GM21786 (cell line): Measurements from ENCODE around the gene KRTAP12-2.
"Not testable (repeated sequence)": the region's sequence is repeated elsewhere in the genome, so short reads cannot be mapped to it uniquely, and the experiment has no call there.

ENCODE experiments used
- ATAC-seq: cut with Tn5 transposase; IDR thresholded peaks from one replicate; pipeline ENCODE4 v1.9.1; 2021; ENCODE audit not compliant: unreplicated experiment

Gene KRTAP12-2

GRCh38 chr21:44702973-44703730, 36.4 kb upstream of the KRTAP12-2 start:
- ATAC-seq, result no peak

DNA sequence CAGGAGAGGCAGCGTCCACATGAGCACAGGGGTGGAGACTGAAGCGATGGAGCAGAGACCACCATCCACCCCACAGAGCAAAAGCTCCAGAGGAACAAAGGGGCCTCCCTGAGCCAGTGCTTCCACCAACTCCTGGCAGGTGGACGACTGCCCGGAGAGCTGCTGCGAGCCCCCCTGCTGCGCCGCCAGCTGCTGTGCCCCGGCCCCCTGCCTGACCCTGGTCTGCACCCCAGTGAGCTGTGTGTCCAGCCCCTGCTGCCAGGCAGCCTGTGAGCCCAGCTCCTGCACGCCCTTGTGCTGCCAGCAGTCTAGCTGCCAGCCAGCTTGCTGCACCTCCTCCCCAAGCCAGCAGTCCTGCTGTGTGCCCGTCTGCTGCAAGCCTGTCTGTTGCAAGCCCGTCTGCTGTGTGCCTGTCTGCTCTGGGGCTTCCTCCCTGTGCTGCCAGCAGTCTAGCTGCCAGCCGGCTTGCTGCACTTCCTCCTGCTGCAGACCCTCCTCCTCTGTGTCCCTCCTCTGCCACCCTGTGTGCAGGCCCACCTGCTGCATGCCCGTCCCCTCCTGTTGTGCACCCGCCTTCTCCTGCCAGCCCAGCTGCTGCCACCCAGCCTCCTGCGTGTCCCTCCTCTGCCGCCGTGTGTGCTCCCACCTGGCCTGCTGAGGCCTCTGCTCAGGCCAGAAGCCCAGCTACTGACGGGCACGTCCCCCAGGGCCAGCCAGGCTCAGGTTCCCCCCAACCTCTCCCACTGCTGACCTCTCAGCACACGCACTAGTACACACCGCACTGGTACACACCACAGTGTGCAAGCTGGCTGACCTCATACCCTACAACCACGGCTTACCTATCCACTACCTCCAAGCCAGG, 35.6 kb upstream of the KRTAP12-2 start:
- no peak for ATAC-seq

GRCh38 chr21:44701541-44701940, 34.8 kb upstream of the KRTAP12-2 start:
- ATAC-seq, result no peak

DNA sequence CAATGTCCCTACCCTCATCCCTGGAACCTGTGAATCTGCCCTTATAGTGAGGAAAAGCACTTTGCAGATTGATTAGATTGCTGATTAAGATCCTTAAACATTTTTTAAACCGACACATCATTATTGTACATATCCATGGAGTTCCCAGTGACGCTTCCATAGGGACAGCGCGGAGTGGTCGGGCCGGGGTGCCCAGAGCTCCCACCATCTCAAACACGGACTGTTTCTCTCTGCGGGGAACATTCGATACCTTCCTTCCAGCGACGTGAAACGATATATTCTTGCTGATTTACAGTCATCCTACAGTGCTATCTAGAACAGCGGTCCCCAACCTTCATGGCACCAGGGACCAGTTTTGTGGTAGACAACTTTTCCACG, 34.3 kb upstream of the KRTAP12-2 start:
- no peak for ATAC-seq

- ATAC-seq, result no peak
These were observed 33.6 kb upstream of the KRTAP12-2 start for GRCh38 chr21:44700101-44701022.

DNA sequence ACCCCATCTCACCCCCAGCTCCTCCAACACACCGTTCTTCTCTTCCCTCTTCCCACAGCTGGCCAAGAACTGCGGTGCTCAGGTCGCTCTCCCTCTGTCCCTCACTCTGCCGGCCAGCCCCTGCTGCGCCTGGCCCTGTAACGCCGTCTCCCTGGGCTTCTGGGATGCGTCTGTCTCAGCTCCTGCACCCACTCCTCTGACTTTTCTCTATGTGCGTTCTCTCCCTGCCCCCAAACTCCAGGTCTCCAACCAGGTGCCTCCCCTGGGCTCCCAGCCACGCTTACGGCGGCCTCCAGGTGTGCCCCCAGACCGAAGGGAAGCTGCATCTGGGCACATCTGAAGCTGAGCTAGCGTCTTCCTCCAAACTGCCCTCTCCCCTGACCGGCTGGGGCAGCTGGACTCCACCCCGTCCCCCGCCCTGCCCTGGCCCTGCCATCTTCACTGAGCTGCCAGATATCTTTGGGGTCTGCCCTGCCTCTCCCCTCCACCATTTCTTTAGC, 32.8 kb upstream of the KRTAP12-2 start:
- ATAC-seq, result no peak

DNA sequence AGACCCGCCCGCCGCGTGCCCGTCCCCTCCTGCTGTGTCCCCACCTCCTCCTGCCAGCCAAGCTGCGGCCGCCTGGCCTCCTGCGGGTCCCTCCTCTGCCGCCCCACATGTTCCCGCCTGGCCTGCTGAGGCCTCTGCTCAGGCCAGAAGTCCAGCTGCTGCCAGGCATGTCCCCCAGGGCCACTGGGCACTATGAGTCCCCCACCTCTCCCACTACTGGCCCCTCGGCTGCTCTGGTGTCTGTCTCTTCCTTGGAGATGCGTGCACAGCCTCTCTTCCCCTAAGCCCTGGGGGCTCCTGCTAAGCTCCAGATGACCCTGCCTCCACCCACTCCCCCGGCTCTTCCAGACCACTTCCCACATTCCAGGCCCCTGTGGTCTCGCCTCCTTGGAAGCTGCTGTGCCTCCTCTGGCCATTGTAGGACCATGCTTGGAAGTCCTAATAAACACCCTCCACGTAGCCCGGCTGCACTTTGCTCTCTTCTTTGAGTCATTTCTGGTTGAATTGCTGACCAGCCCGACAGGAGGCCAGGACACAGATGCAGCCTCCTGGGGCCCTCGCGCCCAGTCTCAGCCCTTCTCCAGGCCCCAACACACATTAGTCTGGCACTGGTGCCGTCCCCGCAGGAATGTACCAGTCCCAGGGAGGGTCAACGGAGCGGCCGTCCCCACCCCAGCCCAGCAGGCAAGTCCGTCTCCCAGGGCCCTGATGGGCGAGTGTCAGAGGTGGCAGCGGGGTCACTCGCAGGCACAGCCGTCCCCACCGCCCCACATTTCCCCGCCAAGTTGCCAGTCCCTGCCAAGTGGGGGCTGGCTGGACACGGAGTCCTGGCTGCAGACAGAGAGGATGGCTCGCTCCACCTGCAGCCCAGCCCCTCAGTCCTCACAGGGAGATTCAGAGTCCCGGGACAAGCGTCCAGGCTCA, 31.3 kb upstream of the KRTAP12-2 start:
- no peak for ATAC-seq

- not testable (repeated sequence) for ATAC-seq
These were observed 30.6 kb upstream of the KRTAP12-2 start, which contains the start of gene KRTAP10-12 for GRCh38 chr21:44697172-44697810. Gene KRTAP10-12 (plus strand): TSS chr21:44697172. CDS start chr21:44697202, 30 bp downstream.

- ATAC-seq, result no peak
These were observed 29.8 kb upstream of the KRTAP12-2 start for GRCh38 chr21:44696572-44696971.

DNA sequence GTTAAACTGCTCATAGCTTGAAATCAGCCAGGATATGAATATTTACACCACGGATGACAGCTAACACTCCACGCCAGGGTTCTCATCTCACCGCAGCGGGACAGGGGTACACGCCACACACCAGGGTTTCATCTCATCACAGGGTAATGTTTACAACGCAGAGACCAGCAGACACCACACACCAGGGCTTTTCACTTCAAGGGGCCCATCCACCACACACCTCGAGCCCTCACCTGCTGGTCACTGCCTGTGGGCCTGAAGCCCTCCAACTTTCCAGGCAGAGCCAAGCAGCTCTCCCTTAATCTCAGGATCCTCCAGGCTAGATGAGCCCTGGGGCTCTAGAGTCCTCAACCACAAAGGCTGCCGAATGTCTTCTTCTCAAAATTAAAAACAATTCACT, 28.9 kb upstream of the KRTAP12-2 start:
- ATAC-seq, result no peak

GRCh38 chr21:44695184-44695583, 28.5 kb upstream of the KRTAP12-2 start:
- no peak for ATAC-seq

- ATAC-seq, result no peak
These were observed 28.0 kb upstream of the KRTAP12-2 start for GRCh38 chr21:44694776-44695175.

- ATAC-seq, result no peak
These were observed 26.2 kb upstream of the KRTAP12-2 start for GRCh38 chr21:44692798-44693512.

GRCh38 chr21:44691686-44692085, 25.0 kb upstream of the KRTAP12-2 start:
- no peak for ATAC-seq

DNA sequence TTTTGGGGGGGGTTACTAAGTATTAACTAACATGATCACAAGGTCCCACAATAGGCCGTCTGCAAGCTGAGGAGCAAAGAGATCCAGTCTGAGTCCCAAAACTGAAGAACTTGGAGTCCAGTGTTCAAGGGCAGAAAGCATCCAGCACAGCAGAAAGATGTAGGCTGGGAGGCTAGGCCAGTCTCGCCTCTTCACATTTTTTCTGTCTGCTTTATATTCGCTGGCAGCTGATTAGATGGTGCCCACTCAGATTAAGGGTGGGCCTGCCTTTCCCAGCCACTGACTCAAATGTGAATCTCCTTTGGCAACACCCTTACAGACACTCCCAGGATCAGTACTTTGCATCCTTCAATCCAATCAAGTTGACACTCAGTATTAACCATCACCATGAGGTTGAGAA, 23.0 kb upstream of the KRTAP12-2 start:
- ATAC-seq, result not testable (repeated sequence)

DNA sequence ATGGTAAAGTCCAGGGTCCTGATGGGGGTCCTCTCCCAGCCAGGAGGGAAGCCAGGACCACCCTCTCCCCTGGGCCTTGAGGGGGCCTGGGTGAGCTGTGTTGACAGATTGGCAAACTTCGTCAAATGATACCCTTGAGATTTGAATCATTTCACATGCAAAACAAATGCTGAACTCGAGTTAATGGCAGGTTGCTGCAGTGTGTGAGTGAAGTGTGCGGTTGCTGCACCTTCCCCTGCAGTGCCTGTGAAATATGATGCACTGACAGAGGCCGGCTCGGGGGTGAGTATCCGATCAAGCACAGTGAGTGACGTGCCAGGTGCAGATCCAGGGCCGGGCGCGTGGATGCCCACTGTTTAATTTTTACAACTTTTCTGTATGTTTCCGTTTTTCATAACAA, 20.9 kb upstream of the KRTAP12-2 start:
- no peak for ATAC-seq

- no peak for ATAC-seq
These were observed 20.3 kb upstream of the KRTAP12-2 start for GRCh38 chr21:44686843-44687561.
